Fibroblast of mammary gland (primary cell): ENCODE measurements around the gene PPP1R1B.

Source experiments
- DNase-seq: peaks from one replicate; pipeline ENCODE4 v3.0.0-alpha.2; 2010; ENCODE audit warnings: low read depth
- H3K4me3 ChIP-seq: 2 replicates; pipeline ENCODE4 v1.5.1; 2011; ENCODE audit warnings: low read depth, mild to moderate bottlenecking, low read length, moderate library complexity; ENCODE audit not compliant: control insufficient read depth
- CTCF ChIP-seq: conservative IDR thresholded peaks from 2 replicates; pipeline ENCODE4 v1.5.1; 2011; ENCODE audit warnings: low read depth, low read length, inconsistent platforms; ENCODE audit not compliant: control insufficient read depth, insufficient read depth

The PPP1R1B gene

GRCh38 chr17:39660397-39661385, 33.9 kb downstream of the PPP1R1B start:
- no peak for DNase-seq
- TF ChIP-seq CTCF = no peak
- no peak overlapping the region for H3K4me3 ChIP-seq

GRCh38 chr17:39661744-39662541, 35.2 kb downstream of the PPP1R1B start:
- DNase-seq = no peak
- TF ChIP-seq CTCF = no peak
- no peak overlapping the region for H3K4me3 ChIP-seq

- no peak for DNase-seq
- H3K4me3 ChIP-seq = no peak overlapping the region
- TF ChIP-seq CTCF = no peak
Observed at GRCh38 chr17:39662551-39663339, 36.0 kb downstream of the PPP1R1B start.

- TF ChIP-seq CTCF = no peak
- H3K4me3 ChIP-seq = no peak overlapping the region
Observed at GRCh38 chr17:39663340-39663687, 36.6 kb downstream of the PPP1R1B start.

GRCh38 chr17:39663688-39664580, 37.2 kb downstream of the PPP1R1B start:
- TF ChIP-seq CTCF = no peak
- DNase-seq = no peak
- no peak overlapping the region for H3K4me3 ChIP-seq

More at GRCh38 chr17:39663340-39663687, 36.6 kb downstream of the PPP1R1B start:
- no peak for DNase-seq
